GM18861 (cell line): ENCODE measurements around the gene KCNMA1.

ENCODE experiments used
- ATAC-seq: cut with Tn5 transposase; IDR thresholded peaks from one replicate; pipeline ENCODE4 v1.9.1; 2021; ENCODE audit not compliant: unreplicated experiment

The KCNMA1 gene

GRCh38 chr10:77261146-77261545 lies 376.5 kb downstream of the KCNMA1 start:
- ATAC-seq: no peak

GRCh38 chr10:77259171-77259874 lies 378.3 kb downstream of the KCNMA1 start:
- no peak for ATAC-seq

- no peak for ATAC-seq
Observed at GRCh38 chr10:77256346-77256745, 381.3 kb downstream of the KCNMA1 start.

- no peak for ATAC-seq
Observed at GRCh38 chr10:77253556-77254064, 384.0 kb downstream of the KCNMA1 start.

- ATAC-seq: no peak
Observed at GRCh38 chr10:77253147-77253545, 384.5 kb downstream of the KCNMA1 start.

GRCh38 chr10:77252380-77253146 lies 385.0 kb downstream of the KCNMA1 start:
- ATAC-seq: no peak

GRCh38 chr10:77251297-77252013 lies 386.2 kb downstream of the KCNMA1 start:
- ATAC-seq: no peak

- no peak for ATAC-seq
Observed at GRCh38 chr10:77249901-77250459, 387.6 kb downstream of the KCNMA1 start.

- no peak for ATAC-seq
Observed at GRCh38 chr10:77248104-77248790, 389.4 kb downstream of the KCNMA1 start.

- ATAC-seq: no peak
Observed at GRCh38 chr10:77247031-77247990, 390.3 kb downstream of the KCNMA1 start.

GRCh38 chr10:77245953-77246352 lies 391.7 kb downstream of the KCNMA1 start:
- no peak for ATAC-seq

GRCh38 chr10:77244746-77245145 lies 392.9 kb downstream of the KCNMA1 start:
- ATAC-seq: no peak

- ATAC-seq: no peak
Observed at GRCh38 chr10:77244286-77244685, 393.3 kb downstream of the KCNMA1 start.

GRCh38 chr10:77241350-77241725 lies 396.3 kb downstream of the KCNMA1 start:
- ATAC-seq: no peak

- ATAC-seq: no peak
Observed at GRCh38 chr10:77240706-77241349, 396.8 kb downstream of the KCNMA1 start.

- no peak for ATAC-seq
Observed at GRCh38 chr10:77240041-77240652, 397.5 kb downstream of the KCNMA1 start.

GRCh38 chr10:77237120-77237519 lies 400.5 kb downstream of the KCNMA1 start:
- no peak for ATAC-seq

- no peak for ATAC-seq
Observed at GRCh38 chr10:77236700-77237099, 400.9 kb downstream of the KCNMA1 start.

- ATAC-seq: no peak
Observed at GRCh38 chr10:77236029-77236428, 401.6 kb downstream of the KCNMA1 start.
